Motor neuron (in vitro differentiated cells): ENCODE measurements around the gene NTSR2. TPM values are rescaled to one million over a fixed set of nuclear protein-coding genes. Genes with fewer than 3 reads are reported as not detected.

ENCODE experiments used
- ATAC-seq, 8 experiments: fragments of 200-7000 bp; cut with Tn5 transposase; replicated peaks in 6 of 8; 2 replicates each; pipeline ENCODE4 v1.8.0; 2021; ENCODE audit warnings: mild to moderate bottlenecking in 8 of 8, moderate library complexity in 8 of 8
- H3K27ac ChIP-seq, 2 donors: fragments of 250-450 bp; sonication (Bioruptor Pico); 2 replicates each; pipeline ENCODE4 v1.9.0; 2021; ENCODE audit warnings: antibody characterized with exemption in 2 of 2, mild to moderate bottlenecking in 2 of 2, moderate library complexity in 1 of 2
- H3K4me1 ChIP-seq, 2 donors: fragments of 250-450 bp; sonication (Bioruptor Pico); replicated peaks in 1 of 2; 2 replicates each; pipeline ENCODE4 v1.6.1; 2021; ENCODE audit warnings: antibody characterized with exemption in 2 of 2, mild to moderate bottlenecking in 2 of 2, moderate library complexity in 1 of 2
- H3K4me3 ChIP-seq, 5 donors: fragments of 250-450 bp; sonication (Bioruptor Pico); 2 replicates each; pipeline ENCODE4 v1.9.0; 2021; ENCODE audit warnings: antibody characterized with exemption in 5 of 5, mild to moderate bottlenecking in 5 of 5, moderate library complexity in 4 of 5
- WGBS, 10 experiments: fragments of 450-650 bp; shearing (Covaris generic); methylation state at CpG; one replicate each; pipeline ENCODE4 v1.0.0; 2022; 5-methylcytosine and 5-hydroxymethylcytosine counted together
- in situ Hi-C, 9 experiments: fragments of 400-800 bp; cut with MboI; loops; one replicate each; pipeline ENCODE4 v1.15.0; 2021; ENCODE audit warnings: low sequenced_read_pairs in 9 of 9, low pct_unique_long_range_greater_than_20kb in 2 of 9; ENCODE audit not compliant: unreplicated experiment in 9 of 9
- total RNA-seq, 8 experiments: library from RNA; unstranded; fragments of 300-600 nt; gene quantifications; 2 replicates each; pipeline versions ENCODE4 v1.2.3 to v1.2.4, GENCODE V29; 2022

Gene NTSR2
- total RNA-seq, 8 experiments from 2014 or later: 0.11 TPM; not detected in 7

DNA sequence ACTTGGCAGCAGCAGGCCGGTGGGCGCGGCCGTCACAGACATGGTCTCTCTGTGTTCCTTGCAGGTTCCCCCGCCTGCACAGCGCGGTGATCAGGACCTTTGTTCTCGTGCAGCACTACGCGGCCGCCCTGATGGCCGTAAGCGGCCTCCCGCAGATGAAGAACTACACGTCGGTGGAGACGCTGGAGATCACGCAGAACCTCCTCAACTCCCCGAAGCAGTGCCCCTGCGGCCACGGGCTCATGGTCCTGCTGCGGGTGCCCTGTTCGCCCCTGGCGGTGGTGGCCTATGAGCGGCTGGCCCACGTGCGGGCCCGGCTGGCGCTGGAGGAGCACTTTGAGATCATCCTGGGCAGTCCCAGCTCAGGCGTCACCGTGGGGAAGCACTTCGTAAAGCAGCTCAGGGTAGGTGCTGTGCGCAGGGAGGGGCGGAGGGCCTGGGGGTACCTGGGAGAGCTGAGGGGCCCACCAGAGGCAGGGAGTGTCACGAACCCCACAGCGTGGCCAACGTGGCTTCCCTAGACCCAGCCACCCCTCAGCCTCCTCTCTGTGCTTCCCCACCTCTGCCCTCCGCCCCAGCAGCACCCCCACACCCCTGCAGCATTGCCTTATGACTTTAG lies 59.3 kb downstream of the NTSR2 start:
- 67 to 100% (median 89%) methylated on average over 1 to 7 of the region's 38 CpGs; no CpG with 5 or more reads in 5 of the 10 experiments for WGBS, 10 experiments
- H3K27ac ChIP-seq: no peak overlapping the region
- in situ Hi-C loops: no loop called here
- no peak for ATAC-seq
- no peaks in the 10 kb centered on the region for H3K4me1 ChIP-seq
- H3K4me3 ChIP-seq: no peak overlapping the region

Other genes starting within 250 kb of the NTSR2 start
- 10 to 100 TPM; 10.7 to 22.5 (median 13.7) TPM for gene E2F6, start 204.0 kb downstream of the NTSR2 start, total RNA-seq
- 10 to 100 TPM in 4 of 8 experiments, 1 to 10 TPM in 4; 1.1 to 78.6 (median 16.0) TPM for gene GREB1, start 136.2 kb downstream of the NTSR2 start, total RNA-seq
- gene LPIN1, start 76.4 kb upstream of the NTSR2 start, total RNA-seq: 10 to 100 TPM; 10.1 to 54.8 (median 21.2) TPM